Kidney glomerular epithelial cell (primary cell): ENCODE measurements around the gene GDAP2.
"Not testable (repeated sequence)": the region's sequence is repeated elsewhere in the genome, so short reads cannot be mapped to it uniquely, and the experiment has no call there.

Experiments used
- DNase-seq: peaks from one replicate; lab custom pipeline; 2025; lab: John Stamatoyannopoulos, UW

GDAP2 gene

DNA sequence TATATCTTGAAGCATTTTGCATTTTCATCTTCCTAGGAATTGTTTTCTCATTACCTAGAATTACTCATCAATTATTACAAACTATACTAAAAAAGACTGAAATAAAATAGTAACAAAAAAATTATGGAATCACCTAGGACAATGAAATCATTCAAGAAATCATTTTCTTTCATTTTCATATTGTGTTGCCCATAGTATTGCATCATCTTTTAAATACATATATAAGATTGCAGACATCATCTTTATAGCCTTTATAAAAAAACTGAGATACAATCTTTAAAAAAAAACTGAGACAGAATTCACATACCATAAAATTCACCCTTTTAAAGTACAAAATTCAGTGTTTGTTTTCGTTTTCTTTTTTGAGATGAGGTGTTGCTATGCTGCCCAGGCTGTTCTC, 29.6 kb downstream of the GDAP2 start:
- no peak for DNase-seq

- DNase-seq: no peak
Measured at GRCh38 chr1:117897551-117897950, 31.9 kb downstream of the GDAP2 start.

DNA sequence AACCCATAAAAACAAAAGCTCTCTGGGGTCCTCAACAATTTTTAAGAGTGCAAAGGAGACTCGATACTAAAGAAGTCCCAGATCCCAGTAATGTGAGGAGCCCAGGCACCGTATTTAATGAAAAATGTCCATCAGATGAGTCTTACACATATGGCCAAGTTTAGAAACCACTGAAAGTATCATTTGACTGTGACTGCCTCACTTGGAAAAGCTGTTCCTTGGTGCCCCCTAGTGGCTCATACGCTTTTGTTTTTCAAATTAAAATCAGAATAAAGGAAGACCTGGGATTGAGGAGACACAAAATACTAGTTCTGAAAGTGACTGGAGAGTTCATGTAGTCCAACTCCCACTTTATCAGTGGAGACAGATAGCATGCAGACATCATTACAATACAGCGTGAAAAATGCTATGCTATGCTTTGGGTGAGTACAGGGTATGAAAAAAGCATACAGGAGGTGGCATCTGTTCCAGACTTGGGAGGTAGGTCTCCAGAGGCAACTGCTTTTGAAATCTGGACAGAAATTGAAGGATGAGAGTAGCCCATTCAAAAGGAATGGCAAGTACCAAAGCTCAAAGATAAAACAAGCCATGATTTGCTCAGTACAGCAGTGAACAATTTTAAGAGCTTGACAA, 33.8 kb downstream of the GDAP2 start:
- peak; percentile 54 for DNase-seq

- no peak for DNase-seq
Measured at GRCh38 chr1:117894078-117894477, 35.3 kb downstream of the GDAP2 start.

- DNase-seq: no peak
Measured at GRCh38 chr1:117892512-117892911, 36.9 kb downstream of the GDAP2 start.

DNA sequence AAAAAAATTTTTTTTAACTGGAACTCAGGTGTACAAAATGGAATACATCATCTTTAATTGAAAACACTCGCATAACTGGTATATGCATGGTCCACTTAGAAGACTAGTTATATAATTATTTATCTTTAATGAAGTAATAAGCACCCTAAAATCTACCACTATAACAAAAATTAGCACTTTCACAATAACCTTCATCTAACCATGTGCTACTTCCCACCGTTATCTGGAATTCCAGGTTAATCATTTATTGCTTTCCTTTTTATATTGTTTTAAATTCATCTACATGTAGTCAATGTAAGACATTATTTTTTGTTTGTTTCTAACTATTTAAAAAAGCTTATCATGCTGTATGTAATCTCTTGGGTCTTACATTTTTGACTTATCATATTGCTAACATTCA, 39.0 kb downstream of the GDAP2 start:
- no peak for DNase-seq

DNA sequence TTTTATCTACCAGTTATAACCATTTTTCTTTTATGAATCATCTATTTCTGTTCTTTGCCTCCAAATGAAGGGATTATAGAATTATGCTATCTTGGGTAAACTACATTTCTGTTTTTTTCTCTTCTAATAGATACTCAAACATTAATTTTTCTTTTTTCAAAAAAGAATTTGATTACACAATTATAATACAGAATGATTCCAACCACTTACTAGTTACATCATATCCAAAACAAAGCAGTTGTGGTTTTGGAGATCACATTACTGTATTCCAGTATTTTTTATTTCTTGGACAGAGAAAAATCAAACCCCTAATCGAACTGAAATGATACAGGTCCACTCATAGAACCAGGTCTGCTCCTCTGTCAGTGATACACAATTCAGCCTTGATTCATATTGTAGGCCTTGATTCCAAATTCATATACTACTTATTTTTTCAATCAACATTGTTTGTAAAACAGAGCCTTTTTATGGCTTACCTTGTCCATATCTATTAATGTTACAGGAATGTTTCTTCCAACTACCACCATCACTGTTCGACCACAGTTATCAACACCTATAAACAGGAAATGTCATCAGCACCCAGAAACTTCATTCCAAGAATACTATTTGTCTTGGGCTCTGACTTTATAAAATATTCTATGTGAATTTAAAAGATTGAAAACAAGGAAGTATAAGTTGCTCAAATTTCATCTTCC, 43.2 kb downstream of the GDAP2 start:
- no peak for DNase-seq

- DNase-seq: no peak
Measured at GRCh38 chr1:117883616-117884015, 45.8 kb downstream of the GDAP2 start.

- DNase-seq: no peak
Measured at GRCh38 chr1:117879284-117879683, 50.1 kb downstream of the GDAP2 start.

DNA sequence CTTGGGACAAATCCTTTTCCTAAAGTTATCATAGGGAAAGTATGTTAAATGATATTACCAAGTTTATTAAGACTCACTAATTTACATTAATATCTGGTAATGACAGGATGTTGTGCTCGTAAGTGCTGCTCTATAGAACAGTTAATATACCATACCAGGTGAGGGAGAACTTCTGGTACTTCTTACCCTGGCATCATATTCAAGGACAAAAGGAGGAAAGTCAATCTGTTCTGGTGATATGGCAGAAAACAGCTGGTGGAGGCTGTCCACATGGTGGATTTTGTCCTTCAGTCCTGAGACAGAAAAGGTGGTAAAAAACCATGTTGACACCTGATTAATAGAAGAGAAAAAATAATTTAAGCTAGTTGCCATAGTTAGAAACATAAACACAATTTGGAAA, 51.6 kb downstream of the GDAP2 start:
- no peak for DNase-seq

DNA sequence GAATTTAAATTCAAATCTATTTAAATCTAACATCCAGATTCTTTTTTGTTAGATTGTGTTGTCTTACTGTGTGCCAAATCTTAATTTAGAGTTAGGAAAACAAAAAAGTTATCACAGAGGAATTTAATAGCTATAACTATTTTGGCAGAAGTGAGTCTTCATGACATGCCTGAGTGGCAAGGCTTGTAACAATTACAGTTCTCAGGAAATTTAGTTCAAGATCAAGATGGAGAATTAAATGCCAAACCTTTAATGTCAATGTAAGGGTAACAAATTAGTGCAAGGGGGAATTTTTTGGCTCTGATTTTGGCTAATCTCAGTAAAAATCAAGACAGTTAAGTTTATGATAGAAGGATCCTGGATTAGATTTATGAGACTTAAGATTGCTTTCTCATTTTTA, 58.4 kb downstream of the GDAP2 start:
- no peak for DNase-seq

DNA sequence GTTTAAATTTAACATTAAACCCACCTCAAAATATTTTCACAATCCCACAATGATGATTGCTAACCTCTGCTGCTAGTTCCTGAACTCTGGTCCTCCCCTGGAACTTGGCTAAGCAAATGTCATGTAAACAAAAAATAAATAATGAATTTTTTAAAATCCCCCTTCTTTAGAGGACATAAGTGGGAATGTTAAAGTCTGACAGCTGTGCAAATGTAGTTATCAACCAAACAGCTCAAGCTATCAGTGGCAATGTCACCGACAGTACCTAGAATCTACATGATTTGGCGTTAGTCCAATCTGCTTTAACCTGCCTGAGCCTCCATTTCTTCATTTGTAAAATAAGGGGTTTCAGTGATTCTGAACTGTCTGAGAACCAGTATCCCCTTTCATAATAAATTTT, 67.7 kb downstream of the GDAP2 start:
- no peak for DNase-seq

GRCh38 chr1:117860896-117861610, 68.4 kb downstream of the GDAP2 start:
- no peak for DNase-seq

DNA sequence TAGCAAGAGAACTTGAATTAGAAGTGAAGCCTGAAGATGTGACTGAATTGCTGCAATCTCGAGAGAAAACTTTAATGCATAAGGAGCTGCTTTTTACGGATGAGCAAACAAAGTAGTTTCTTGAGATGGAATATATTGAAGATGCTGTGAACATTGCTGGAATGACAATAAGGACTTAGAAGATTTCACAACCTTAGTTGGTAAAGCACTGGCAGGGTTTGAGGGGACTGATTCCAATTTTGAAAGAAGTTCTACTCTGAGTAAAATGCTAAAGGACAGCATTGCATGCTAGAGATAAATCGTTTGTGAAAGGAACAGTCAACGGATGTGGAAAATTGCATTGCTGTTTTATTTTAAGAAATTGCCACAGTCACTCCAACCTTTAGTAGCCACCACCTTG, 69.5 kb downstream of the GDAP2 start:
- no peak for DNase-seq

DNA sequence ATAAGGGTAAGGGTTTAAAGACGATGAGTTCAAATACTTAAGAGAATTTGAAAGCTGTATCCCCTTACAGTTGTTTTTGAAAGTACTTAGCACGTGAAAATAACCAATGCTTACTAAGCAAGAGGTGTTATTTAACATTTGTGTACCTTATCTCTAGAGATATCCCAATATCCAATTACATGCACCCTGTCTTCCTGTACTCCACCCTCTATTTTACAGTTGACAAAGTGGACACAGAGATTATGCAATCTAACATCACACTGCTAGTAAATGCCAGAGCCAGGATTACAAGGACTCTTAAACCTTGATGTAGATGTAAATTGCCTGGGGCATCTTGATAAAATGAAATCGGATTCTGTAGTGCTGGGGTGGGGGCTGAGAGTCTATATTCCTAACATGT, 72.0 kb downstream of the GDAP2 start:
- DNase-seq: no peak

- DNase-seq: no peak
Measured at GRCh38 chr1:117852853-117853553, 76.4 kb downstream of the GDAP2 start.

DNA sequence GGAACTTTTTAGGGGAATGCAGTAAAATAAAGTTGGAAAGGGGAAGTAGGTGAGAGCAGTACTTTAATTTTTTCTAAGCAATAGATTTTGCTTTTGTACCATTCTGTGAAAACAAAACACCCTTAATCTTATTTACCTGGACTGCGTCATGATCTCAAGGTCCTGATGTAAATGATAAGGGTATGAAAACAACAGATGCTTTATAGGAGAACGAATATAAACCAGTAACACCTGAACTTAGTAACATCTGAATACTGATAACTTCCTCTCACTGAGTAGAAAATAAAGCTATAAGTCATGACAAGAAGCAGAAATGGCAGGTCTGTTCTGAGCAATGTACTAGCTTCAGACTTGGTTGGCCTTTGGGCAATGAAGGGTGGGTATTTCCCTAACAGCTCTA, 77.7 kb downstream of the GDAP2 start:
- DNase-seq: no peak

DNA sequence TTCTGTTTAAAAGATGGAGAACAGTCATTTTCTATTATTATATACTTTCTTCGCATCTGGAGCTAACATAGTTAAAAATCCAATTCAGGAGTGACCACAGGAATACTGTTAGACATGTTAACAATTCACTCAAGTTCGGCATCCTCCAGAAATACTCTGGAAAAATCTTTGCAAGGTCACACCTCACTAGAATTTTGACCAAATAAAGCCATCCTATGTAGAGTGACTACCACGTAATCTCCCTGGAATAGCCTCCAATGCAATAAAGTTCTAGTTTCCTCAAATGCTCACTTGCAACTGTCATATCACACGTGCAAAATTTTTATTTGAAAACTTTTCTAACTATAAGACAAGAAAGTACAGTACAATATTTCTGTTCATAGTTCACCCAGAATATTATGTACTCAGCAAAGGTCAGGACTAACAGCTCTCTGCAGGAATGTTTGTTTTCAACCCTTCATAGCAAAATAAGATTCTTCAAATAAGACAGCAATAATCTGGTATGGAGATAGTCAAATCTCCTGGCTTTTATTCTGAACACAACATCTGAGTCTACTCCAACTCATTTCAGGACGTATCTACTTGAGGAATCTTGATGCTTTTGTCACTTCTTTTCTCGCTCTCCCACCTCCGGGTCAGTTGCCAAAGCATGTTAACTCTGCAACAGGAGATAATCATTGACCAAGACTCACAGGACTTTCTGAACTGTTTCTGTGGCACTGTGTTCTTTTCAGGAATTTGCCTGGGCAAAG, 82.6 kb downstream of the GDAP2 start:
- no peak for DNase-seq

DNA sequence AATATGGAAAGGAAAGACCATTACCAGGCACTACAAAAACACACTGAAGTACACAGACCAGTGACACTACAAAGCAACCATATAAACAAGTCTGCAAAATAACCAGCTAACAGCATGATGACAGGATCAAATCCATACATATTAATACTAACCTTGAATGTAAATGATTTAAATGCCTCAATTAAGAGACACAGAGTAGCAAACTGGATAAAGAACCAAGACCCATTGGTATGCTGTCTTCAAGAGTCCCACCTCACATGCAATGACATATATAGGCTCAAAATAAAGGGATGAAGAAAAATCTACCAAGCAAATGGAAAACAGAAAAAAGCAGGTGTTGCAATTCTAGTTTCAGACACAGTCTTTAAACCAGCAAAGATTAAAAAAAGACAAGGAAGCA, 84.9 kb downstream of the GDAP2 start:
- DNase-seq: not testable (repeated sequence)

DNA sequence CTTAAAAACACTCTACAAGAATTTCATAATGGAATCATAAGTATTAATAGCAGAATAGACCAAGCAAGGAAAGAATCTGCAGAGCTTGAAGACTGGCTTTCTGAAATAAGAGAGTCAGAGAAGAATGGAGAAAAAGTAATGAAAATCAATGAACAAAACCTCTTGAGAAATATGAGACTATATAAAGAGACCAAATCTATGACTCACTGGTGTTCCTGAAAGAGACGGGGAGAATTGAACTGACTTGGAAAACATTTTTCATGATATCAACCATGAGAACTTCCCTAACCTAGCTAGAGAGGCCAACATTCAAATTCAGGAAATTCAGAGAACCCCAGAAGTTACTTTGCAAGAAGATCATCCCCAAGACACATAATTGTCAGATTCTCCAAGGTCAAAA, 85.6 kb downstream of the GDAP2 start:
- DNase-seq: no peak

DNA sequence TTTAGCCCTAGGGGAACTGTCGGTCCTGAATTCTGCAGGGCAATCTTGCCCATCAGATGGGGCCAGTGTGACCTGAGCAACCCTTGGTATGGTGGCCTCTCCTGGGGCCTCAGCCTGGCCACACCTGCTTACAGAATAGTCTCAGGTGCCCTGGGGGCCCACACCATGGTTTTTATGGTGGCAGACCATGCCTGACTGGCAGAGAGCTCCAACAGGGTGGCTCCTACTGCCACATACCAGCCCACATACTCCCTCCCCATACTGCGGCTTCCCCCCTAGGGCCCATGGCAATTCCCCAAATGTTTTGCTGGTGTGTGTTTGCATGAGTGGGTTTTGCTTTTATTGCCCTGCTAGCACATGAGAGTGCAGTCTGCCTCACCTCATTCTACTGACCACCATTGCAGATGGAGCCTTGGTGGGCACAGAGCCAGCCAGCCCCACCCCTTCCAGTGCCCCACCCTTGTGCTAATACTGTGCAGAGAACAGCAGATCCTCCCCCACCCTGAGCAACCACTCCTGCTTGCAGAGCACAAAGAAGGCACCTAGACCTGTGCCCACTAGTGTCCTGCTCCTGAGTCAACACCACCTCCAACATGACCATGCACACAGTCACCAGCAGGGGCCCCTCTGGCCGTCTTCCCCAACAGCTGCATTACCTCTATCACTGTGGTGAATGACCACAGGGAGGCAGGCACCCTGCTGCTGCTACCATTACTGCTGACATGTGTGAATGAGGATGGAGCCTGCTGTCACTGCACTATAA, 86.8 kb downstream of the GDAP2 start:
- no peak for DNase-seq
